OCI-LY3 (cell line): ENCODE data around the gene RALA.
"Not testable (repeated sequence)": the region's sequence is repeated elsewhere in the genome, so short reads cannot be mapped to it uniquely, and the experiment has no call there.

Experiments used
- H2AFZ ChIP-seq: fragments of 200-600, 300-600 bp; shearing (Covaris generic); 2 replicates; pipeline ENCODE4 v1.6.0; 2014; ENCODE audit warnings: antibody characterized with exemption, low read depth, low read length
- H3K27ac ChIP-seq: fragments of 200-600, 300-600 bp; sonication (generic); 2 replicates; pipeline ENCODE4 v1.5.1; 2014; ENCODE audit warnings: mild to moderate bottlenecking, low read length, moderate library complexity, mixed read lengths
- H3K27me3 ChIP-seq: fragments of 200-600, 300-600 bp; sonication (generic); 2 replicates; pipeline ENCODE4 v1.6.1; 2014; ENCODE audit warnings: low read depth, low read length, mixed read lengths
- H3K36me3 ChIP-seq: fragments of 200-600, 300-600 bp; sonication (generic); replicated peaks from 2 replicates; pipeline ENCODE3; 2014; ENCODE audit warnings: low read depth, low read length, mixed read lengths
- H3K4me1 ChIP-seq: fragments of 300-600, 200-600 bp; sonication (generic); 2 replicates; pipeline ENCODE4 v1.6.1; 2014; ENCODE audit warnings: low read length, mixed read lengths
- H3K4me2 ChIP-seq: fragments of 200-600, 300-600 bp; sonication (generic); 2 replicates; pipeline ENCODE4 v1.6.1; 2014; ENCODE audit warnings: low read length, mixed read lengths
- H3K4me3 ChIP-seq: fragments of 300-600, 200-600 bp; sonication (generic); 2 replicates; pipeline ENCODE4 v1.5.1; 2014; ENCODE audit warnings: antibody characterized with exemption, mild to moderate bottlenecking, low read length, moderate library complexity
- H3K79me2 ChIP-seq: fragments of 300-600, 200-600 bp; shearing (Covaris generic); 2 replicates; pipeline ENCODE4 v1.6.1; 2014; ENCODE audit warnings: mild to moderate bottlenecking, low read length, mixed read lengths
- H3K9ac ChIP-seq: fragments of 300-600, 200-600 bp; shearing (Covaris generic); 2 replicates; pipeline ENCODE4 v1.6.0; 2014; ENCODE audit warnings: mild to moderate bottlenecking, low read length, moderate library complexity
- H3K9me3 ChIP-seq: fragments of 200-600, 300-600 bp; shearing (Covaris generic); 2 replicates; pipeline ENCODE4 v1.6.1; 2014; ENCODE audit warnings: low read length, mixed read lengths; ENCODE audit not compliant: insufficient read depth
- H4K20me1 ChIP-seq: fragments of 200-600, 300-600 bp; sonication (generic); 2 replicates; pipeline ENCODE4 v1.6.1; 2016; ENCODE audit warnings: low read length, mixed read lengths; ENCODE audit not compliant: insufficient read depth
- CTCF ChIP-seq: fragments of 200-600, 300-600 bp; sonication (generic); IDR thresholded peaks from 2 replicates; pipeline ENCODE4 v1.5.1; 2014; ENCODE audit warnings: antibody characterized with exemption, low read length, low read depth
- EZH2phosphoT487 ChIP-seq: fragments of 200-600 bp; shearing (Covaris generic); IDR thresholded peaks from 2 replicates; pipeline ENCODE4 v1.6.1; 2018; ENCODE audit warnings: antibody characterized with exemption, mixed run types, low read depth

Gene RALA

GRCh38 chr7:39667341-39667923 is 44.1 kb downstream of the RALA start:
- Histone ChIP-seq H3K4me2 (no peak overlapping the region), H2AFZ (no peak overlapping the region), H3K27ac (no peak overlapping the region), H3K4me1 (no peaks in the 10 kb centered on the region), H3K27me3 (no peaks in the 10 kb centered on the region), H3K9ac (no peak overlapping the region), H3K36me3 (peaks cover 8% of the 10 kb centered on the region), H3K4me3 (no peak overlapping the region), H3K9me3 (no peaks in the 10 kb centered on the region), H4K20me1 (peaks cover 38% of the 10 kb centered on the region), H3K79me2 (0 out of 2 replicates have a peak, but pooled peaks cover 12% of the 10 kb centered on the region)
- no peak for TF ChIP-seq CTCF
- TF ChIP-seq EZH2phosphoT487, result no peak

- H3K27ac ChIP-seq, H2AFZ ChIP-seq, H3K9ac ChIP-seq, H3K4me2 ChIP-seq, H3K4me1 ChIP-seq, H3K79me2 ChIP-seq, H3K36me3 ChIP-seq, H3K9me3 ChIP-seq, H3K27me3 ChIP-seq, H3K4me3 ChIP-seq: not testable (repeated sequence)
- H4K20me1 ChIP-seq, result peaks cover 31% of the 10 kb centered on the region
These were observed 44.9 kb downstream of the RALA start for GRCh38 chr7:39668280-39668679.

- Histone ChIP-seq H3K36me3 (no peaks in the 10 kb centered on the region), H3K9me3 (no peaks in the 10 kb centered on the region), H3K27ac (no peak overlapping the region), H2AFZ (no peak overlapping the region), H3K79me2 (peaks cover 10% of the 10 kb centered on the region), H4K20me1 (peaks cover 32% of the 10 kb centered on the region), H3K4me2 (no peak overlapping the region), H3K27me3 (no peaks in the 10 kb centered on the region), H3K4me3 (no peak overlapping the region), H3K9ac (no peak overlapping the region), H3K4me1 (no peaks in the 10 kb centered on the region)
- TF ChIP-seq CTCF, result no peak
- TF ChIP-seq EZH2phosphoT487, result no peak
These were observed 46.7 kb downstream of the RALA start for GRCh38 chr7:39670052-39670451.

GRCh38 chr7:39670934-39671333 is 47.6 kb downstream of the RALA start:
- Histone ChIP-seq H4K20me1 (peaks cover 35% of the 10 kb centered on the region), H3K4me1 (no peaks in the 10 kb centered on the region), H2AFZ (no peak overlapping the region), H3K4me2 (no peak overlapping the region), H3K36me3 (no peaks in the 10 kb centered on the region), H3K27me3 (no peaks in the 10 kb centered on the region), H3K9me3 (no peaks in the 10 kb centered on the region), H3K9ac (no peak overlapping the region), H3K4me3 (no peak overlapping the region), H3K79me2 (peaks cover 14% of the 10 kb centered on the region), H3K27ac (no peak overlapping the region)
- TF ChIP-seq EZH2phosphoT487 (no peak), CTCF (no peak)

GRCh38 chr7:39672176-39672575 is 48.8 kb downstream of the RALA start:
- TF ChIP-seq CTCF (no peak), EZH2phosphoT487 (no peak)
- Histone ChIP-seq H3K9me3 (0 out of 2 replicates have a peak, but pooled peaks cover 5% of the 10 kb centered on the region), H4K20me1 (peaks cover 31% of the 10 kb centered on the region), H3K27ac (no peak overlapping the region), H3K79me2 (peaks cover 24% of the 10 kb centered on the region), H3K4me2 (no peak overlapping the region), H3K4me3 (no peak overlapping the region), H3K36me3 (peaks cover 10% of the 10 kb centered on the region), H2AFZ (no peak overlapping the region), H3K27me3 (no peaks in the 10 kb centered on the region), H3K4me1 (no peaks in the 10 kb centered on the region), H3K9ac (no peak overlapping the region)
